ENCODE measurements around the gene CROCC2. TPM values are rescaled to one million over a fixed set of nuclear protein-coding genes. Genes with fewer than 3 reads are reported as not detected.
A peak's percentile ranks its signal among the peaks of the same experiment; 100 is the strongest.

The CROCC2 gene
- total RNA-seq, 1 donor from 2014 or later: 0.49 TPM

- Histone ChIP-seq H3K27me3 (no peaks in the 10 kb centered on the region), H3K9me3 (no peaks in the 10 kb centered on the region), H3K4me1 (peaks cover 16% of the 10 kb centered on the region), H3K27ac (no peak overlapping the region), H3K4me3 (no peak overlapping the region), H3K36me3 (no peaks in the 10 kb centered on the region)
- no peak for TF ChIP-seq POLR2A (IDR thresholded peaks at IDR 0.05)
- TF ChIP-seq, protein P1, sequence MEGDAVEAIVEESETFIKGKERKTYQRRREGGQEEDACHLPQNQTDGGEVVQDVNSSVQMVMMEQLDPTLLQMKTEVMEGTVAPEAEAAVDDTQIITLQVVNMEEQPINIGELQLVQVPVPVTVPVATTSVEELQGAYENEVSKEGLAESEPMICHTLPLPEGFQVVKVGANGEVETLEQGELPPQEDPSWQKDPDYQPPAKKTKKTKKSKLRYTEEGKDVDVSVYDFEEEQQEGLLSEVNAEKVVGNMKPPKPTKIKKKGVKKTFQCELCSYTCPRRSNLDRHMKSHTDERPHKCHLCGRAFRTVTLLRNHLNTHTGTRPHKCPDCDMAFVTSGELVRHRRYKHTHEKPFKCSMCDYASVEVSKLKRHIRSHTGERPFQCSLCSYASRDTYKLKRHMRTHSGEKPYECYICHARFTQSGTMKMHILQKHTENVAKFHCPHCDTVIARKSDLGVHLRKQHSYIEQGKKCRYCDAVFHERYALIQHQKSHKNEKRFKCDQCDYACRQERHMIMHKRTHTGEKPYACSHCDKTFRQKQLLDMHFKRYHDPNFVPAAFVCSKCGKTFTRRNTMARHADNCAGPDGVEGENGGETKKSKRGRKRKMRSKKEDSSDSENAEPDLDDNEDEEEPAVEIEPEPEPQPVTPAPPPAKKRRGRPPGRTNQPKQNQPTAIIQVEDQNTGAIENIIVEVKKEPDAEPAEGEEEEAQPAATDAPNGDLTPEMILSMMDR (IDR thresholded peaks at IDR 0.05): no peak
- no peak for TF ChIP-seq POLR2AphosphoS5 (IDR thresholded peaks at IDR 0.05; ENCODE audit: insufficient read depth in 1 of 2, low read depth in 1 of 2)
- no peak for DNase-seq (ENCODE audit: extremely low spot score in 2 of 2)
- intact Hi-C loops (cut with DNase I): no loop called here
Observed at GRCh38 chr2:240909216-240909974, 3.3 kb downstream of the CROCC2 start.

DNA sequence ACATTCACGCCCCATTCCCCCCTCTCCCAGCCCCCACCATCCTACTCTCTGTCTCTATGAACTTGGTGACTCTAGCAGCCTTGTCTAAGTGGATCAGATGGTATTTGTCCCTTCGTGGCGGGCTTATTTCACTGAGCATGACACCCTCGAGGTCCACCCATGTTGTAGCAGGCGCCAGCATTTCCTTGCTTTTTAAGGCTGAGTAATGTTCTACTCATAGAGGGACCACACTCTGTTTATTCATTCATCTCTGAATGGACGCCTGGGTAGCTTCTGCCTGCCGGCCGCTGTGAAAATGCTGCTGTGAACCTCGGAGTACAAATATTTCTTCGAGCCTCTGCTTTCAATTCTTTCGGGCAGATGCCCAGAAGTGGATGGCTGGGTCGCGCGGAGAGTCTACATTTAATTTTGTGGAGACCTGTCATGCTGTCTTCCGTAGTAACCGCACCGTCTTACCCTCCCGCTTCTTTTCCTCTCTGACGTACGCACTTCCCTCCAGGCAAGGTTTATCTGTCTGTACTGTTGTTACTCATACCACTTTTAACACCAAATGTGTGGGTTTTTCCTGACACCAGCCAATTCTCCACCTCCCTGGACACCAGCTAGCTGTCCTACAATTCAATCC lies 5.6 kb downstream of the CROCC2 start:
- no peak overlapping the region for H3K4me3 ChIP-seq
- H3K4me1 ChIP-seq: peaks cover 39% of the 10 kb centered on the region
- H3K27me3 ChIP-seq: no peaks in the 10 kb centered on the region
- DNase-seq (ENCODE audit: extremely low spot score in 2 of 2): no peak
- H3K27ac ChIP-seq: no peak overlapping the region
- no peaks in the 10 kb centered on the region for H3K9me3 ChIP-seq
- TF ChIP-seq, protein P1 (IDR thresholded peaks at IDR 0.05): no peak
- TF ChIP-seq POLR2AphosphoS5 (IDR thresholded peaks at IDR 0.05; ENCODE audit: insufficient read depth in 1 of 2, low read depth in 1 of 2): no peak
- no peak for TF ChIP-seq POLR2A (IDR thresholded peaks at IDR 0.05)
- no peaks in the 10 kb centered on the region for H3K36me3 ChIP-seq
- intact Hi-C loops (cut with DNase I): no loop called here

DNA sequence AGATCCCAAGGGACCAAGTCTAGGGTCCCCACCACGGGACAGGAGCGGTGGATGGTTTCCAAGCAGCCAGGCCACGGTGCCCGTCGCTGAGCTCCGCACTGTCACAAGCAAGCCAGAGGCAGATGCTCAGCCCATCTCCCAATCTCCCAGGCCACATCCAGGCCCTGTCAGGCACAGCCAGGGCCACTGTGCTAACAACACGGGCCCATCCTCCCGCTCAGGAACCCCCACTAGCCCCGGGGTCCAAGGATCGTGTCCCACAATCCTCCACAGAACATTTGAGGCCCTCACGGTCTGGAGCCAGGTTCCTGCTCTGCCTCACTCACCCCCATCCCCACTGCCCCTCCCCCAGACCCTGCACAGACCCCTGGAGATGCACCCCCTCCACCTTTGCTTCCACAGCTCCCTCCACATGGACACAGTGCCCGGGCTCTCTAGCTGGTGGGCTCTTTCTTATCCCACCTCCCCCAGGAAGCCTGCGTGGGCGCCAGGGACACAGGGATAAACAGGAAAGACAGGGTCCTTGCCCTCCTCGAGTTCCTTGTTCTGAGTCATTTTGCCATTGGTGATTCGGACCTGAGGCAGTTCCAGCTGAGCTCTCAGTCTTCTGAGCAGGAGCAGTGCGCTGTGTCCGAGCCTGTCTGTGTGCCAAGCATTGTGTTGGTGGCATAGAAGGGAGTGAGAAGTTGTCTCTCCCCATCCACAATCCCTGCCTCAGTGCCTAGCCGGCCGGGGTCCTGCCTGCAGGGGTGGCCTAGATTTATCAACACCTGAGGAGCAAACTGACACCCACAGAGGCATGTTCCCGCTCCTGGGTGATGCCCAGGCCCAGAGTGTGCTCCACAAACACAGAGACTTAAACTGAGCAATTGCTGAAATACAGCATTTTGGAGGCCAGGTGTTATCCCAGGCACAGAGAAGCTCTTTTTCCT lies 7.0 kb downstream of the CROCC2 start:
- H3K27me3 ChIP-seq: no peaks in the 10 kb centered on the region
- TF ChIP-seq POLR2AphosphoS5 (IDR thresholded peaks at IDR 0.05; ENCODE audit: insufficient read depth in 1 of 2, low read depth in 1 of 2) (no peak), POLR2A (IDR thresholded peaks at IDR 0.05) (no peak)
- TF ChIP-seq, protein P1 (IDR thresholded peaks at IDR 0.05): no peak
- H3K36me3 ChIP-seq: no peaks in the 10 kb centered on the region
- intact Hi-C loops (cut with DNase I): no loop called here
- H3K27ac ChIP-seq: peak overlapping the region; percentile 29
- H3K9me3 ChIP-seq: no peaks in the 10 kb centered on the region
- no peak overlapping the region for H3K4me3 ChIP-seq
- peaks cover 50% of the 10 kb centered on the region for H3K4me1 ChIP-seq
- DNase-seq (ENCODE audit: extremely low spot score in 2 of 2): no peak

- peak overlapping the region; percentile 29 for H3K27ac ChIP-seq
- H3K27me3 ChIP-seq: no peaks in the 10 kb centered on the region
- peak; percentile 39 to 52 for TF ChIP-seq POLR2AphosphoS5 (IDR thresholded peaks at IDR 0.05; ENCODE audit: insufficient read depth in 1 of 2, low read depth in 1 of 2)
- TF ChIP-seq, protein P1 (IDR thresholded peaks at IDR 0.05): peak; percentile 50 to 89 (median 88)
- no peak for TF ChIP-seq POLR2A (IDR thresholded peaks at IDR 0.05)
- no peak for DNase-seq (ENCODE audit: extremely low spot score in 2 of 2)
- intact Hi-C loops (cut with DNase I): no loop called here
- no peaks in the 10 kb centered on the region for H3K9me3 ChIP-seq
- no peak overlapping the region for H3K4me3 ChIP-seq
- no peaks in the 10 kb centered on the region for H3K36me3 ChIP-seq
- H3K4me1 ChIP-seq: peaks cover 50% of the 10 kb centered on the region
Observed at GRCh38 chr2:240913810-240914644, 7.9 kb downstream of the CROCC2 start.
